Spleen (tissue), 11 donors: ENCODE data around the gene HMCN1. TPM values are rescaled to one million over a fixed set of nuclear protein-coding genes. Genes with fewer than 3 reads are reported as not detected.

Experiments
- DNase-seq: peaks from one replicate; pipeline ENCODE4 v3.0.0-alpha.2; 2020
- H3K27ac ChIP-seq, 8 donors: fragments of 200-600 bp; sonication (generic) in 7 of 8; 1 replicate in 4 of 8; 2 replicates in 4 of 8; pipeline versions ENCODE4 v1.5.0 to v1.8.0; 2016 to 2021; ENCODE audit warnings: inconsistent platforms in 4 of 8, mild to moderate bottlenecking in 4 of 8, moderate library complexity in 1 of 8
- H3K27me3 ChIP-seq, 7 donors: fragments of 200-600 bp; sonication (generic) in 6 of 7; replicated peaks in 1 of 7; 1 replicate in 4 of 7; 2 replicates in 3 of 7; pipeline versions ENCODE4 v1.5.0 to v1.8.0; 2016 to 2021; ENCODE audit warnings: inconsistent platforms in 3 of 7, mild to moderate bottlenecking in 1 of 7
- H3K36me3 ChIP-seq, 6 donors: fragments of 200-600 bp; sonication (generic) in 5 of 6; 1 replicate in 4 of 6; 2 replicates in 2 of 6; pipeline versions ENCODE4 v1.5.0 to v1.8.0; 2016 to 2021; ENCODE audit warnings: inconsistent platforms in 2 of 6
- H3K4me1 ChIP-seq, 6 donors: fragments of 200-600 bp; sonication (generic) in 5 of 6; 1 replicate in 3 of 6; 2 replicates in 3 of 6; pipeline versions ENCODE4 v1.5.0 to v1.8.0; 2016 to 2021; ENCODE audit warnings: inconsistent platforms in 3 of 6
- H3K4me3 ChIP-seq, 8 donors: fragments of 200-600 bp; sonication (generic) in 7 of 8; 1 replicate in 4 of 8; 2 replicates in 4 of 8; pipeline versions ENCODE4 v1.5.0 to v1.8.0; 2016 to 2021; ENCODE audit warnings: inconsistent platforms in 4 of 8, mild to moderate bottlenecking in 4 of 8, moderate library complexity in 2 of 8
- H3K9me3 ChIP-seq, 8 donors: fragments of 200-600 bp; sonication (generic) in 7 of 8; 1 replicate in 4 of 8; 2 replicates in 4 of 8; pipeline versions ENCODE4 v1.5.0 to v1.8.0; 2016 to 2021; ENCODE audit warnings: inconsistent platforms in 4 of 8
- CTCF ChIP-seq, 11 experiments: fragments of 200-600 bp in 7 of 11; fragments of 450-650 bp in 4 of 11; sonication (generic) in 4 of 11; IDR thresholded peaks in 8 of 11; conservative IDR thresholded peaks in 3 of 11; 1 replicate in 7 of 11; 2 replicates in 4 of 11; pipeline versions ENCODE4 v1.4.0 to v1.8.0; 2016 to 2021; ENCODE audit warnings: antibody characterized with exemption in 11 of 11, inconsistent platforms in 4 of 11, mild to moderate bottlenecking in 1 of 11
- POLR2A ChIP-seq, 3 donors: fragments of 450-650 bp; IDR thresholded peaks; one replicate each; pipeline ENCODE4 v1.5.1; 2017; ENCODE audit warnings: antibody characterized with exemption in 3 of 3, mild to moderate bottlenecking in 1 of 3
- POLR2AphosphoS5 ChIP-seq, 3 donors: sonication (generic); formaldehyde crosslinking; IDR thresholded peaks; one replicate each; pipeline ENCODE4 v1.5.1; 2017; ENCODE audit warnings: antibody characterized with exemption in 3 of 3
- WGBS, 5 donors: extraction: QIAGEN DNeasy Blood & Tissue Kit in 3 of 5; methylation state at CpG; one replicate each; pipeline versions ENCODE4 v1.1.5 to v1.1.7; 2013 to 2018; 5-methylcytosine and 5-hydroxymethylcytosine counted together
- intact Hi-C: fragments of 100-400 bp; cut with DNase I; formaldehyde crosslinking; loops from one replicate; pipeline ENCODE4 v1.15.0; 2023; ENCODE audit warnings: low total_unique reads
- polyA plus RNA-seq, 3 donors: library from polyadenylated mRNA; stranded (reverse); fragments of 200-250 nt; gene quantifications; one replicate each; pipeline ENCODE4 v1.2.1, GENCODE V29; 2013
- total RNA-seq, 7 donors: library from RNA; depleted of rRNA in 3 of 7; stranded (reverse); fragments of >200 nt in 3 of 7; fragmentation: NEBNext Ultra II Directional in 4 of 7; extraction: Animal tissue kit (Norgen Biotek cat#: 25700) in 4 of 7; gene quantifications; one replicate each; pipeline versions ENCODE4 v1.1.0 to v1.2.1, GENCODE V29; 2016 to 2021
- donor health status: healthy with polysubstance abuse.
- donor health status: DM: no; HTN: no; CAD: no; lungs with moderate emphysema.
- donor health status: DM: no; HTN: no; CAD: no.
- donor health status: Bipolar disorder and iron deficiency.
- donor health status: healthy.
- donor health status: DM: no; HTN: no; CAD: no.
- donor health status: DM: yes; HTN: yes; CAD: no.

Gene HMCN1
- total and polyA plus RNA-seq, 10 donors, result 1.2 to 28.8 (median 19.9) TPM

- 81 to 92% (median 87%) methylated on average over 2 of the region's 2 CpGs for WGBS, 5 donors
- no peaks in the 10 kb centered on the region for H3K4me1 ChIP-seq
- intact Hi-C loops, result no loop called here
- no peaks in the 10 kb centered on the region for H3K27me3 ChIP-seq
- no peaks in the 10 kb centered on the region for H3K36me3 ChIP-seq
- no peaks in the 10 kb centered on the region for H3K9me3 ChIP-seq
- DNase-seq, result no peak
- TF ChIP-seq POLR2AphosphoS5 (IDR thresholded peaks at IDR 0.05), result no peak
- TF ChIP-seq POLR2A (IDR thresholded peaks at IDR 0.05), result no peak
- TF ChIP-seq CTCF (IDR thresholded peaks at IDR 0.05 in 8 of 11, conservative IDR thresholded peaks at IDR 0.05 in 3 of 11), result no peak
- no peak overlapping the region for H3K27ac ChIP-seq
- H3K4me3 ChIP-seq, result no peak overlapping the region
Measured at GRCh38 chr1:186202776-186203175, 468.6 kb downstream of the HMCN1 start.

GRCh38 chr1:186206048-186206570, 471.9 kb downstream of the HMCN1 start:
- Histone ChIP-seq H3K4me1 (peaks cover 0 to 5% (median 0%) of the 10 kb centered on the region in 6 donors), H3K27me3 (no peaks in the 10 kb centered on the region), H3K4me3 (no peak overlapping the region), H3K36me3 (no peaks in the 10 kb centered on the region), H3K9me3 (no peaks in the 10 kb centered on the region), H3K27ac (no peak overlapping the region)
- no peak for TF ChIP-seq POLR2A (IDR thresholded peaks at IDR 0.05)
- no peak for TF ChIP-seq POLR2AphosphoS5 (IDR thresholded peaks at IDR 0.05)
- no peak for TF ChIP-seq CTCF (IDR thresholded peaks at IDR 0.05 in 8 of 11, conservative IDR thresholded peaks at IDR 0.05 in 3 of 11)
- intact Hi-C loops, result no loop called here
- DNase-seq, result no peak
- 62 to 84% (median 75%) methylated on average over 7 of the region's 7 CpGs for WGBS, 5 donors

GRCh38 chr1:186207391-186208085, 473.3 kb downstream of the HMCN1 start:
- Histone ChIP-seq H3K36me3 (no peaks in the 10 kb centered on the region), H3K27me3 (no peaks in the 10 kb centered on the region), H3K4me3 (no peak overlapping the region), H3K9me3 (no peaks in the 10 kb centered on the region), H3K27ac (no peak overlapping the region), H3K4me1 (peaks cover 0 to 9% (median 0%) of the 10 kb centered on the region in 6 donors)
- WGBS, 5 donors, result 73 to 96% (median 85%) methylated on average over 4 of the region's 4 CpGs
- DNase-seq, result no peak
- intact Hi-C loops, result no loop called here
- no peak for TF ChIP-seq POLR2AphosphoS5 (IDR thresholded peaks at IDR 0.05)
- TF ChIP-seq POLR2A (IDR thresholded peaks at IDR 0.05), result no peak
- TF ChIP-seq CTCF (IDR thresholded peaks at IDR 0.05 in 8 of 11, conservative IDR thresholded peaks at IDR 0.05 in 3 of 11), result no peak

- no peak for TF ChIP-seq POLR2AphosphoS5 (IDR thresholded peaks at IDR 0.05)
- TF ChIP-seq POLR2A (IDR thresholded peaks at IDR 0.05), result no peak
- Histone ChIP-seq H3K4me3 (no peak overlapping the region), H3K27me3 (no peaks in the 10 kb centered on the region), H3K36me3 (no peaks in the 10 kb centered on the region), H3K9me3 (no peaks in the 10 kb centered on the region), H3K4me1 (peaks cover 0 to 15% (median 0%) of the 10 kb centered on the region in 6 donors), H3K27ac (no peak overlapping the region)
- WGBS, 5 donors, result 74 to 82% (median 77%) methylated on average over 4 of the region's 4 CpGs
- intact Hi-C loops, result no loop called here
- no peak for DNase-seq
Measured at GRCh38 chr1:186208405-186209129, 474.4 kb downstream of the HMCN1 start.
